Liver (tissue), 9 donors: ENCODE data around the gene HTD2. TPM values are rescaled to one million over a fixed set of nuclear protein-coding genes. Genes with fewer than 3 reads are reported as not detected.

Source experiments
- DNase-seq: peaks from one replicate; pipeline ENCODE4 v3.0.0-alpha.2; 2017; ENCODE audit warnings: low spot score
- H3K27ac ChIP-seq, 2 donors: one replicate each; pipeline ENCODE4 v1.7.0; 2013; ENCODE audit warnings: inconsistent platforms in 2 of 2, low read length in 2 of 2, control low read depth in 1 of 2, low read depth in 1 of 2, mild to moderate bottlenecking in 1 of 2
- H3K27me3 ChIP-seq, 4 donors: one replicate each; pipeline versions ENCODE4 v1.6.1 to v1.7.0; 2013; ENCODE audit warnings: low read length in 3 of 4, inconsistent platforms in 1 of 4, mild to moderate bottlenecking in 1 of 4, moderate library complexity in 1 of 4; ENCODE audit not compliant: control insufficient read depth in 4 of 4, insufficient read depth in 4 of 4
- H3K36me3 ChIP-seq, 4 donors: one replicate each; pipeline versions ENCODE4 v1.6.1 to v1.7.0; 2013; ENCODE audit warnings: low read length in 3 of 4, mild to moderate bottlenecking in 3 of 4, low read depth in 1 of 4, moderate library complexity in 1 of 4; ENCODE audit not compliant: control insufficient read depth in 4 of 4, insufficient read depth in 3 of 4
- H3K4me1 ChIP-seq, 4 donors: one replicate each; pipeline versions ENCODE4 v1.6.1 to v1.7.0; 2013; ENCODE audit warnings: low read length in 3 of 4, mild to moderate bottlenecking in 3 of 4, moderate library complexity in 1 of 4; ENCODE audit not compliant: control insufficient read depth in 4 of 4, insufficient read depth in 4 of 4
- H3K4me3 ChIP-seq, 3 donors: one replicate each; pipeline versions ENCODE4 v1.6.1 to v1.7.0; 2013; ENCODE audit warnings: low read length in 3 of 3, control low read depth in 1 of 3, low read depth in 1 of 3, mild to moderate bottlenecking in 1 of 3
- H3K9ac ChIP-seq, 2 donors: one replicate each; pipeline ENCODE4 v1.7.0; 2013; ENCODE audit warnings: low read length in 2 of 2, mild to moderate bottlenecking in 2 of 2, moderate library complexity in 2 of 2, control low read depth in 1 of 2, low read depth in 1 of 2
- H3K9me3 ChIP-seq, 4 donors: one replicate each; pipeline versions ENCODE4 v1.6.1 to v1.7.0; 2013; ENCODE audit warnings: low read length in 3 of 4; ENCODE audit not compliant: control insufficient read depth in 4 of 4
- EGR1 ChIP-seq, 2 donors: IDR thresholded peaks; 2 replicates each; pipeline ENCODE4 v1.6.1; 2016 to 2018; ENCODE audit warnings: antibody characterized with exemption in 2 of 2, low read depth in 2 of 2
- FOXA1 ChIP-seq: IDR thresholded peaks from 2 replicates; pipeline ENCODE4 v1.6.1; 2016; ENCODE audit warnings: antibody characterized with exemption
- FOXA2 ChIP-seq: IDR thresholded peaks from 2 replicates; pipeline ENCODE4 v1.6.1; 2016; ENCODE audit warnings: antibody characterized with exemption
- GABPA ChIP-seq, 2 donors: IDR thresholded peaks in 1 of 2; conservative IDR thresholded peaks in 1 of 2; 2 replicates each; pipeline ENCODE4 v1.6.1; 2016; ENCODE audit warnings: antibody characterized with exemption in 2 of 2, mild to moderate bottlenecking in 1 of 2, moderate library complexity in 1 of 2
- HNF4A ChIP-seq, 2 donors: conservative IDR thresholded peaks; 2 replicates each; pipeline ENCODE4 v1.6.1; 2016; ENCODE audit warnings: antibody characterized with exemption in 2 of 2, mild to moderate bottlenecking in 2 of 2
- HNF4G ChIP-seq: IDR thresholded peaks from 2 replicates; pipeline ENCODE4 v1.6.1; 2016; ENCODE audit warnings: antibody characterized with exemption
- JUND ChIP-seq, 2 donors: IDR thresholded peaks; 2 replicates each; pipeline ENCODE4 v1.6.1; 2016; ENCODE audit warnings: antibody characterized with exemption in 2 of 2
- NR2F2 ChIP-seq: IDR thresholded peaks from 2 replicates; pipeline ENCODE4 v1.6.1; 2016; ENCODE audit warnings: antibody characterized with exemption
- RAD21 ChIP-seq, 2 donors: IDR thresholded peaks; 2 replicates each; pipeline ENCODE4 v1.6.1; 2016; ENCODE audit warnings: antibody characterized with exemption in 2 of 2, mild to moderate bottlenecking in 2 of 2
- RXRA ChIP-seq, 2 donors: IDR thresholded peaks; 2 replicates each; pipeline ENCODE4 v1.6.1; 2017 to 2018; ENCODE audit warnings: antibody characterized with exemption in 2 of 2, mild to moderate bottlenecking in 1 of 2
- SP1 ChIP-seq: IDR thresholded peaks from 2 replicates; pipeline ENCODE4 v1.6.1; 2018; ENCODE audit warnings: antibody characterized with exemption, mild to moderate bottlenecking
- TAF1 ChIP-seq: conservative IDR thresholded peaks from 2 replicates; pipeline ENCODE4 v1.6.1; 2016; ENCODE audit warnings: antibody characterized with exemption, mild to moderate bottlenecking
- YY1 ChIP-seq: IDR thresholded peaks from 2 replicates; pipeline ENCODE4 v1.6.1; 2016; ENCODE audit warnings: antibody characterized with exemption, mild to moderate bottlenecking
- WGBS: extraction: QIAGEN DNeasy Blood & Tissue Kit; methylation state at CpG from one replicate; pipeline ENCODE4 v1.1.7; 2013; 5-methylcytosine and 5-hydroxymethylcytosine counted together
- polyA plus RNA-seq, 2 donors: library from polyadenylated mRNA; stranded (reverse) in 1 of 2; unstranded in 1 of 2; fragments of 200-250 nt in 1 of 2; fragments of >200 nt in 1 of 2; fragmentation: Nextera tagmentation in 1 of 2; extraction: Ambion mirVana in 1 of 2; gene quantifications; one replicate each; pipeline versions ENCODE4 v1.2.1 to v1.2.3, GENCODE V29; 2013 to 2015
- total RNA-seq, 2 donors: library from RNA; depleted of rRNA; stranded (reverse); fragments of >200 nt; gene quantifications; one replicate each; pipeline ENCODE4 v1.2.3, GENCODE V29; 2014
- TF ChIP-seq, protein P1 (sequence below): IDR thresholded peaks from 2 replicates; pipeline ENCODE4 v1.6.1; 2016; ENCODE audit warnings: antibody characterized with exemption
- TF ChIP-seq, protein P2 (sequence below): fragments of 150-350 bp; IDR thresholded peaks from 2 replicates; pipeline ENCODE4 v1.5.1; 2017; ENCODE audit warnings: improper control_type of control experiment, low read depth, low read length; ENCODE audit not compliant: missing input control
- TF ChIP-seq, protein P3 (sequence below): IDR thresholded peaks from 2 replicates; pipeline ENCODE4 v1.6.1; 2016; ENCODE audit warnings: antibody characterized with exemption, mild to moderate bottlenecking
- TF ChIP-seq, protein P4 (sequence below): IDR thresholded peaks from 2 replicates; pipeline ENCODE4 v1.6.1; 2016; ENCODE audit warnings: antibody characterized with exemption
- TF ChIP-seq, protein P5 (sequence below): IDR thresholded peaks from 2 replicates; pipeline ENCODE4 v1.6.1; 2016; ENCODE audit warnings: antibody characterized with exemption
- donor health status: healthy.
- donor health status: healthy.
- donor health status: healthy.
- donor health status: healthy.
- donor health status: healthy.

Gene HTD2
- total and polyA plus RNA-seq, 4 donors = 6.6 to 14.8 (median 11.0) TPM

DNA sequence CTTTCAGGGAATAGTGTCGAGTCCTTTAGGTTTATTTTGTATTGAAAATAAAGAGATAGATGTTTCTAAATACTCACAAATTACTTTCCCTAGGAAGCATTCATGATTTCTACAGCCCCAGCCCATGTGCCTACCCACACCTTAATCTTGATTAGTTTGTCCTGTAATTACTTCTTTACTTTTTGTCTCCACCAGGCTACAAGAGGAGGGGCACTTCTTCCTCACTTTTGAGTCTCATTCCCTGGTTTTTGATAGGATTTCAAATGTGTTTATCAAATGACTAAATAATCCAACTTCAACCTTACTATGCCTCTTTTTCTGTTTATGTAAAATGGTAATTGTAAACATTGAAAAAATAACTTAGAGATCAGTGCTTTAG lies 28.2 kb downstream of the HTD2 start:
- H3K9me3 ChIP-seq = no peaks in the 10 kb centered on the region
- no peak overlapping the region for H3K4me3 ChIP-seq
- DNase-seq = no peak
- peaks cover 12 to 26% (median 19%) of the 10 kb centered on the region in 4 donors for H3K4me1 ChIP-seq
- peak overlapping the region in 1 of 2 donors; percentile 42 for H3K9ac ChIP-seq
- TF ChIP-seq, protein P1, sequence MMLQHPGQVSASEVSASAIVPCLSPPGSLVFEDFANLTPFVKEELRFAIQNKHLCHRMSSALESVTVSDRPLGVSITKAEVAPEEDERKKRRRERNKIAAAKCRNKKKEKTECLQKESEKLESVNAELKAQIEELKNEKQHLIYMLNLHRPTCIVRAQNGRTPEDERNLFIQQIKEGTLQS = no peak
- TF ChIP-seq RXRA (IDR thresholded peaks at IDR 0.05) (no peak), NR2F2 (no peak), TAF1 (no peak), FOXA1 (no peak), YY1 (no peak), FOXA2 (no peak), JUND (IDR thresholded peaks at IDR 0.05) (no peak), RAD21 (IDR thresholded peaks at IDR 0.05) (no peak), HNF4A (conservative IDR thresholded peaks at IDR 0.05) (no peak), SP1 (no peak), EGR1 (IDR thresholded peaks at IDR 0.05; ENCODE audit: low read depth in 2 of 2) (no peak), HNF4G (no peak), GABPA (IDR thresholded peaks at IDR 0.05 in 1 of 2, conservative IDR thresholded peaks at IDR 0.05 in 1 of 2) (no peak)
- TF ChIP-seq, protein P2, sequence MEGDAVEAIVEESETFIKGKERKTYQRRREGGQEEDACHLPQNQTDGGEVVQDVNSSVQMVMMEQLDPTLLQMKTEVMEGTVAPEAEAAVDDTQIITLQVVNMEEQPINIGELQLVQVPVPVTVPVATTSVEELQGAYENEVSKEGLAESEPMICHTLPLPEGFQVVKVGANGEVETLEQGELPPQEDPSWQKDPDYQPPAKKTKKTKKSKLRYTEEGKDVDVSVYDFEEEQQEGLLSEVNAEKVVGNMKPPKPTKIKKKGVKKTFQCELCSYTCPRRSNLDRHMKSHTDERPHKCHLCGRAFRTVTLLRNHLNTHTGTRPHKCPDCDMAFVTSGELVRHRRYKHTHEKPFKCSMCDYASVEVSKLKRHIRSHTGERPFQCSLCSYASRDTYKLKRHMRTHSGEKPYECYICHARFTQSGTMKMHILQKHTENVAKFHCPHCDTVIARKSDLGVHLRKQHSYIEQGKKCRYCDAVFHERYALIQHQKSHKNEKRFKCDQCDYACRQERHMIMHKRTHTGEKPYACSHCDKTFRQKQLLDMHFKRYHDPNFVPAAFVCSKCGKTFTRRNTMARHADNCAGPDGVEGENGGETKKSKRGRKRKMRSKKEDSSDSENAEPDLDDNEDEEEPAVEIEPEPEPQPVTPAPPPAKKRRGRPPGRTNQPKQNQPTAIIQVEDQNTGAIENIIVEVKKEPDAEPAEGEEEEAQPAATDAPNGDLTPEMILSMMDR = no peak
- TF ChIP-seq, protein P3, sequence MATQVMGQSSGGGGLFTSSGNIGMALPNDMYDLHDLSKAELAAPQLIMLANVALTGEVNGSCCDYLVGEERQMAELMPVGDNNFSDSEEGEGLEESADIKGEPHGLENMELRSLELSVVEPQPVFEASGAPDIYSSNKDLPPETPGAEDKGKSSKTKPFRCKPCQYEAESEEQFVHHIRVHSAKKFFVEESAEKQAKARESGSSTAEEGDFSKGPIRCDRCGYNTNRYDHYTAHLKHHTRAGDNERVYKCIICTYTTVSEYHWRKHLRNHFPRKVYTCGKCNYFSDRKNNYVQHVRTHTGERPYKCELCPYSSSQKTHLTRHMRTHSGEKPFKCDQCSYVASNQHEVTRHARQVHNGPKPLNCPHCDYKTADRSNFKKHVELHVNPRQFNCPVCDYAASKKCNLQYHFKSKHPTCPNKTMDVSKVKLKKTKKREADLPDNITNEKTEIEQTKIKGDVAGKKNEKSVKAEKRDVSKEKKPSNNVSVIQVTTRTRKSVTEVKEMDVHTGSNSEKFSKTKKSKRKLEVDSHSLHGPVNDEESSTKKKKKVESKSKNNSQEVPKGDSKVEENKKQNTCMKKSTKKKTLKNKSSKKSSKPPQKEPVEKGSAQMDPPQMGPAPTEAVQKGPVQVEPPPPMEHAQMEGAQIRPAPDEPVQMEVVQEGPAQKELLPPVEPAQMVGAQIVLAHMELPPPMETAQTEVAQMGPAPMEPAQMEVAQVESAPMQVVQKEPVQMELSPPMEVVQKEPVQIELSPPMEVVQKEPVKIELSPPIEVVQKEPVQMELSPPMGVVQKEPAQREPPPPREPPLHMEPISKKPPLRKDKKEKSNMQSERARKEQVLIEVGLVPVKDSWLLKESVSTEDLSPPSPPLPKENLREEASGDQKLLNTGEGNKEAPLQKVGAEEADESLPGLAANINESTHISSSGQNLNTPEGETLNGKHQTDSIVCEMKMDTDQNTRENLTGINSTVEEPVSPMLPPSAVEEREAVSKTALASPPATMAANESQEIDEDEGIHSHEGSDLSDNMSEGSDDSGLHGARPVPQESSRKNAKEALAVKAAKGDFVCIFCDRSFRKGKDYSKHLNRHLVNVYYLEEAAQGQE = no peak
- TF ChIP-seq, protein P4, sequence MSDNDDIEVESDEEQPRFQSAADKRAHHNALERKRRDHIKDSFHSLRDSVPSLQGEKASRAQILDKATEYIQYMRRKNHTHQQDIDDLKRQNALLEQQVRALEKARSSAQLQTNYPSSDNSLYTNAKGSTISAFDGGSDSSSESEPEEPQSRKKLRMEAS = no peak
- TF ChIP-seq, protein P5, sequence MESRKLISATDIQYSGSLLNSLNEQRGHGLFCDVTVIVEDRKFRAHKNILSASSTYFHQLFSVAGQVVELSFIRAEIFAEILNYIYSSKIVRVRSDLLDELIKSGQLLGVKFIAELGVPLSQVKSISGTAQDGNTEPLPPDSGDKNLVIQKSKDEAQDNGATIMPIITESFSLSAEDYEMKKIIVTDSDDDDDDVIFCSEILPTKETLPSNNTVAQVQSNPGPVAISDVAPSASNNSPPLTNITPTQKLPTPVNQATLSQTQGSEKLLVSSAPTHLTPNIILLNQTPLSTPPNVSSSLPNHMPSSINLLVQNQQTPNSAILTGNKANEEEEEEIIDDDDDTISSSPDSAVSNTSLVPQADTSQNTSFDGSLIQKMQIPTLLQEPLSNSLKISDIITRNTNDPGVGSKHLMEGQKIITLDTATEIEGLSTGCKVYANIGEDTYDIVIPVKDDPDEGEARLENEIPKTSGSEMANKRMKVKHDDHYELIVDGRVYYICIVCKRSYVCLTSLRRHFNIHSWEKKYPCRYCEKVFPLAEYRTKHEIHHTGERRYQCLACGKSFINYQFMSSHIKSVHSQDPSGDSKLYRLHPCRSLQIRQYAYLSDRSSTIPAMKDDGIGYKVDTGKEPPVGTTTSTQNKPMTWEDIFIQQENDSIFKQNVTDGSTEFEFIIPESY = no peak
- H3K36me3 ChIP-seq = no peaks in the 10 kb centered on the region
- H3K27me3 ChIP-seq = no peaks in the 10 kb centered on the region
- peak overlapping the region; percentile 18 to 38 for H3K27ac ChIP-seq
- 92% methylated on average over 1 of the region's 1 CpG for WGBS

DNA sequence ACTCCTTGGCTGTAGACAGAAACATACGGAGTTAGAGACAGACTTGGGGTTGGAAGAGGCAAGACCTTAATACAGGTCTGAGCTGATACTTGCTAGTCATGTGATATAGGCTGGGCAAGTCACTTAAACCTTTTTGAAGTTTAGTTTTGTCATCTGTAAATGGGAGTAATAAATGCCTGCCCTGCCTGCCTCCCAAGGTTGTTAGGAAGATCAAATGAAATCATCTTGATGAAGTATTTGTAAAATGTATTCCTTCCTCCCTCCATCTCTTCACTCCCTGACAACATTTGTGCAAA lies 29.3 kb downstream of the HTD2 start:
- peaks cover 12 to 26% (median 19%) of the 10 kb centered on the region in 4 donors for H3K4me1 ChIP-seq
- H3K9me3 ChIP-seq = no peaks in the 10 kb centered on the region
- H3K27ac ChIP-seq = peak overlapping the region; percentile 65 to 76
- TF ChIP-seq, protein P2 = no peak
- no peak for TF ChIP-seq YY1
- TF ChIP-seq, protein P3 = no peak
- TF ChIP-seq GABPA (IDR thresholded peaks at IDR 0.05 in 1 of 2, conservative IDR thresholded peaks at IDR 0.05 in 1 of 2) = no peak
- no peak for TF ChIP-seq TAF1
- TF ChIP-seq FOXA2 = no peak
- TF ChIP-seq JUND (IDR thresholded peaks at IDR 0.05) = no peak
- TF ChIP-seq RAD21 (IDR thresholded peaks at IDR 0.05) = no peak
- no peak for TF ChIP-seq SP1
- no peak for TF ChIP-seq NR2F2
- no peak for TF ChIP-seq HNF4G
- TF ChIP-seq EGR1 (IDR thresholded peaks at IDR 0.05; ENCODE audit: low read depth in 2 of 2) = no peak
- no peak for TF ChIP-seq HNF4A (conservative IDR thresholded peaks at IDR 0.05)
- TF ChIP-seq FOXA1 = no peak
- 55% methylated on average over 1 of the region's 1 CpG for WGBS
- H3K9ac ChIP-seq = peak overlapping the region in 1 of 2 donors; percentile 33
- no peaks in the 10 kb centered on the region for H3K27me3 ChIP-seq
- no peaks in the 10 kb centered on the region for H3K36me3 ChIP-seq
- DNase-seq = no peak
- no peak overlapping the region for H3K4me3 ChIP-seq
